ENCODE results near the gene CADPS2.
"Not testable (repeated sequence)": the region's sequence is repeated elsewhere in the genome, so short reads cannot be mapped to it uniquely, and the experiment has no call there.

DNA sequence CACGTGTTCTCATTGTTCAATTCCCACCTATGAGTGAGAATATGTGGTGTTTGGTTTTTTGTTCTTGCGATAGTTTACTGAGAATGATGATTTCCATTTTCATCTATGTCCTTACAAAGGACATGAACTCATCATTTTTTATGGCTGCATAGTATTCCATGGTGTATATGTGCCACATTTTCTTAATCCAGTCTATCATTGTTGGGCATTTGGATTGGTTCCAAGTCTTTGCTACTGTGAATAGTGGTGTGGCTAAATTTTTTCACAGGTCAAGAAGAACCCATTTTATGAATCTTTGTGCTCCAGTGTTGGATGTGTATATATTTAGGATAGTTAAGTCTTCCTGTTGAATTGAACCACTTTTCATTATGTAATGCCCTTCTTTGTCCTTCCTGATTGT lies 250.8 kb downstream of the CADPS2 start:
- not testable (repeated sequence) for TF ChIP-seq CTCF (IDR thresholded peaks at IDR 0.05; ENCODE audit: insufficient read depth, low read length); REST (IDR thresholded peaks at IDR 0.05; ENCODE audit: insufficient replicate concordance, low read depth); POLR2AphosphoS5 (IDR thresholded peaks at IDR 0.05; ENCODE audit: low read depth); SPI1 (IDR thresholded peaks at IDR 0.05; ENCODE audit: borderline replicate concordance, low read depth)

Data from HL-60 (cell line).